Esophagus muscularis mucosa (tissue), 4 donors: ENCODE measurements around the gene KIAA1755.
A peak's percentile ranks its signal among the peaks of the same experiment; 100 is the strongest.

Experiments
- EP300 ChIP-seq: sonication (generic); formaldehyde crosslinking; IDR thresholded peaks from one replicate; pipeline ENCODE4 v1.6.1; 2017; ENCODE audit warnings: antibody characterized with exemption
- POLR2A ChIP-seq: fragments of 450-650 bp; IDR thresholded peaks from one replicate; pipeline ENCODE4 v1.6.1; 2017; ENCODE audit warnings: antibody characterized with exemption, moderate library complexity, mild to moderate bottlenecking, low read depth
- POLR2AphosphoS5 ChIP-seq, 2 donors: sonication (generic); formaldehyde crosslinking; IDR thresholded peaks; one replicate each; pipeline ENCODE4 v1.6.1; 2017; ENCODE audit warnings: antibody characterized with exemption in 2 of 2
- TF ChIP-seq, protein P1 (sequence below), 3 experiments: fragments of 200-600 bp in 2 of 3; fragments of 450-650 bp in 1 of 3; sonication (generic) in 2 of 3; IDR thresholded peaks; one replicate each; pipeline ENCODE4 v1.5.1; 2017 to 2019; ENCODE audit warnings: antibody characterized with exemption in 3 of 3, mild to moderate bottlenecking in 2 of 3, moderate library complexity in 1 of 3

- TF ChIP-seq, protein P1, sequence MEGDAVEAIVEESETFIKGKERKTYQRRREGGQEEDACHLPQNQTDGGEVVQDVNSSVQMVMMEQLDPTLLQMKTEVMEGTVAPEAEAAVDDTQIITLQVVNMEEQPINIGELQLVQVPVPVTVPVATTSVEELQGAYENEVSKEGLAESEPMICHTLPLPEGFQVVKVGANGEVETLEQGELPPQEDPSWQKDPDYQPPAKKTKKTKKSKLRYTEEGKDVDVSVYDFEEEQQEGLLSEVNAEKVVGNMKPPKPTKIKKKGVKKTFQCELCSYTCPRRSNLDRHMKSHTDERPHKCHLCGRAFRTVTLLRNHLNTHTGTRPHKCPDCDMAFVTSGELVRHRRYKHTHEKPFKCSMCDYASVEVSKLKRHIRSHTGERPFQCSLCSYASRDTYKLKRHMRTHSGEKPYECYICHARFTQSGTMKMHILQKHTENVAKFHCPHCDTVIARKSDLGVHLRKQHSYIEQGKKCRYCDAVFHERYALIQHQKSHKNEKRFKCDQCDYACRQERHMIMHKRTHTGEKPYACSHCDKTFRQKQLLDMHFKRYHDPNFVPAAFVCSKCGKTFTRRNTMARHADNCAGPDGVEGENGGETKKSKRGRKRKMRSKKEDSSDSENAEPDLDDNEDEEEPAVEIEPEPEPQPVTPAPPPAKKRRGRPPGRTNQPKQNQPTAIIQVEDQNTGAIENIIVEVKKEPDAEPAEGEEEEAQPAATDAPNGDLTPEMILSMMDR (IDR thresholded peaks at IDR 0.05) = no peak
- TF ChIP-seq POLR2AphosphoS5 (IDR thresholded peaks at IDR 0.05) (peak; percentile 71 to 87), POLR2A (no peak), EP300 (peak; percentile 29)
These were observed 14.8 kb downstream of the KIAA1755 start for GRCh38 chr20:38245753-38246152.
